ENCODE measurements around the gene ITGA2.

DNA sequence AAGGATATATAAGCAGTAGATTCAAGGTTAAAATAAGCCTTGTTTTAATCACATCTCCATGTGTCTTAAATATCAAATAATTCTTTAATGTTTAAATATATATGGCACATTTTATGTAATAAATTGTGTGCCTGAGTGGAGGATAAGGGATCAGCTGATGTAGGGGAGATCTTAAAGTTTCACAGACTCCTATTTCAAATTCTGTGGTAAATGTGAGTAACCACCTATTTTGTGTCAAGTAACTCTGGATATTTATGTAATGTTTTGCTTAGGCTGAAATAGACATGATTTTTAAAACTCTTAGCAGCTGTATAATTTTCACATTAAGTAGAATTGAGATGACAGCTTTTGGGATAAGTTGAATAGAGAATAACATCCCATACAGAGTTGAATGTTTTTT is 41.3 kb upstream of the ITGA2 start:
- no peak for TF ChIP-seq EP300 (IDR thresholded peaks at IDR 0.05; ENCODE audit: borderline replicate concordance in 1 of 2, low read depth in 2 of 2, low read length in 2 of 2)
- TF ChIP-seq, protein P1, sequence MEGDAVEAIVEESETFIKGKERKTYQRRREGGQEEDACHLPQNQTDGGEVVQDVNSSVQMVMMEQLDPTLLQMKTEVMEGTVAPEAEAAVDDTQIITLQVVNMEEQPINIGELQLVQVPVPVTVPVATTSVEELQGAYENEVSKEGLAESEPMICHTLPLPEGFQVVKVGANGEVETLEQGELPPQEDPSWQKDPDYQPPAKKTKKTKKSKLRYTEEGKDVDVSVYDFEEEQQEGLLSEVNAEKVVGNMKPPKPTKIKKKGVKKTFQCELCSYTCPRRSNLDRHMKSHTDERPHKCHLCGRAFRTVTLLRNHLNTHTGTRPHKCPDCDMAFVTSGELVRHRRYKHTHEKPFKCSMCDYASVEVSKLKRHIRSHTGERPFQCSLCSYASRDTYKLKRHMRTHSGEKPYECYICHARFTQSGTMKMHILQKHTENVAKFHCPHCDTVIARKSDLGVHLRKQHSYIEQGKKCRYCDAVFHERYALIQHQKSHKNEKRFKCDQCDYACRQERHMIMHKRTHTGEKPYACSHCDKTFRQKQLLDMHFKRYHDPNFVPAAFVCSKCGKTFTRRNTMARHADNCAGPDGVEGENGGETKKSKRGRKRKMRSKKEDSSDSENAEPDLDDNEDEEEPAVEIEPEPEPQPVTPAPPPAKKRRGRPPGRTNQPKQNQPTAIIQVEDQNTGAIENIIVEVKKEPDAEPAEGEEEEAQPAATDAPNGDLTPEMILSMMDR (IDR thresholded peaks at IDR 0.05; ENCODE audit: control extremely low read depth in 1 of 3, insufficient read depth in 1 of 3, low read depth in 1 of 3, low read length in 3 of 3): no peak
- TF ChIP-seq, protein P2, sequence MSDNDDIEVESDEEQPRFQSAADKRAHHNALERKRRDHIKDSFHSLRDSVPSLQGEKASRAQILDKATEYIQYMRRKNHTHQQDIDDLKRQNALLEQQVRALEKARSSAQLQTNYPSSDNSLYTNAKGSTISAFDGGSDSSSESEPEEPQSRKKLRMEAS (IDR thresholded peaks at IDR 0.05): no peak
- TF ChIP-seq SIN3A (conservative IDR thresholded peaks at IDR 0.05 in 1 of 2, IDR thresholded peaks at IDR 0.05 in 1 of 2; ENCODE audit: low read depth in 1 of 2, low read length in 2 of 2): no peak
- no peak for TF ChIP-seq CEBPB (IDR thresholded peaks at IDR 0.05; ENCODE audit: low read depth, low read length)
- TF ChIP-seq TAF1 (IDR thresholded peaks at IDR 0.05; ENCODE audit: low read depth, low read length): no peak
- no peak for TF ChIP-seq BCL11A (IDR thresholded peaks at IDR 0.05; ENCODE audit: low read depth in 2 of 2, low read length in 2 of 2)
- TF ChIP-seq SP1 (IDR thresholded peaks at IDR 0.05; ENCODE audit: low read depth, low read length): no peak
- TF ChIP-seq POLR2AphosphoS5 (IDR thresholded peaks at IDR 0.05; ENCODE audit: low read depth, low read length): no peak

Data from H1 (cell line).